Kidney (tissue), 14 donors: ENCODE measurements around the gene CFAP100. TPM values are rescaled to one million over a fixed set of nuclear protein-coding genes. Genes with fewer than 3 reads are reported as not detected.
A peak's percentile ranks its signal among the peaks of the same experiment; 100 is the strongest.

Experiments
- DNase-seq, 5 donors: peaks; one replicate each; pipeline ENCODE4 v3.0.0-alpha.2; 2013 to 2020
- FAIRE-seq: peaks from 2 replicates; lab custom pipeline; 2012; peaks lifted over from hg19 to GRCh38; lab: Jason Lieb, UNC
- H3K27ac ChIP-seq, 2 donors: one replicate each; pipeline ENCODE4 v1.7.0; 2013; ENCODE audit warnings: low read depth in 2 of 2, low read length in 2 of 2, inconsistent platforms in 1 of 2
- H3K27me3 ChIP-seq: one replicate; pipeline ENCODE4 v1.7.1; 2013; ENCODE audit warnings: low read length, inconsistent platforms; ENCODE audit not compliant: control insufficient read depth, insufficient read depth
- H3K36me3 ChIP-seq, 3 donors: one replicate each; pipeline versions ENCODE4 v1.7.0 to v1.7.1; 2013; ENCODE audit warnings: low read length in 3 of 3, control low read depth in 1 of 3, inconsistent platforms in 1 of 3; ENCODE audit not compliant: insufficient read depth in 3 of 3, control insufficient read depth in 2 of 3
- H3K4me1 ChIP-seq, 3 donors: one replicate each; pipeline versions ENCODE4 v1.7.0 to v1.7.1; 2013; ENCODE audit warnings: low read length in 3 of 3, inconsistent platforms in 1 of 3, low read depth in 1 of 3; ENCODE audit not compliant: control insufficient read depth in 2 of 3, insufficient read depth in 2 of 3
- H3K4me3 ChIP-seq, 3 donors: one replicate each; pipeline versions ENCODE4 v1.7.0 to v1.8.1; 2013; ENCODE audit warnings: low read length in 3 of 3, control low read depth in 1 of 3, inconsistent platforms in 1 of 3
- H3K9ac ChIP-seq, 3 donors: one replicate each; pipeline versions ENCODE4 v1.7.0 to v1.7.1; 2013; ENCODE audit warnings: low read length in 3 of 3, control low read depth in 1 of 3, inconsistent platforms in 1 of 3
- H3K9me3 ChIP-seq, 3 donors: one replicate each; pipeline versions ENCODE4 v1.7.0 to v1.7.1; 2013; ENCODE audit warnings: low read length in 3 of 3, control low read depth in 1 of 3, inconsistent platforms in 1 of 3; ENCODE audit not compliant: control insufficient read depth in 2 of 3, insufficient read depth in 1 of 3
- intact Hi-C: fragments of 100-400 bp; cut with DNase I; formaldehyde crosslinking; loops from one replicate; pipeline ENCODE4 v1.11.1; 2022
- polyA plus RNA-seq: library from polyadenylated mRNA; stranded (reverse); fragments of 350-450 nt; fragmentation: Illumina TruSeq; extraction: RNeasy Lipid Tissue Mini Kit (QIAGEN cat#74804); gene quantifications from one replicate; pipeline ENCODE4 v1.2.3, GENCODE V29; 2014; ENCODE audit warnings: low read depth, low replicate concordance; ENCODE audit not compliant: insufficient read depth
- total RNA-seq: library from RNA; stranded (reverse); fragmentation: NEBNext Ultra II Directional; extraction: Animal tissue kit (Norgen Biotek cat#: 25700); gene quantifications from one replicate; pipeline ENCODE4 v1.2.1, GENCODE V29; 2021
- TF ChIP-seq, protein P1 (sequence below): IDR thresholded peaks from 3 replicates; pipeline ENCODE4 v1.5.1; 2012; ENCODE audit warnings: mild to moderate bottlenecking, moderate library complexity, borderline replicate concordance; ENCODE audit not compliant: insufficient read depth; ENCODE audit errors: extremely low read depth
- donor health status: control.
- donor health status: control.
- donor health status: control.
- donor health status: control.
- donor health status: control.
- donor health status: DM: yes; HTN: yes; CAD: no.
- donor health status: Normal renal cell carcinoma (clear cell type).

CFAP100 gene
- total and polyA plus RNA-seq, 2 donors from 2014 or later: 0.60 TPM; not detected in 1

DNA sequence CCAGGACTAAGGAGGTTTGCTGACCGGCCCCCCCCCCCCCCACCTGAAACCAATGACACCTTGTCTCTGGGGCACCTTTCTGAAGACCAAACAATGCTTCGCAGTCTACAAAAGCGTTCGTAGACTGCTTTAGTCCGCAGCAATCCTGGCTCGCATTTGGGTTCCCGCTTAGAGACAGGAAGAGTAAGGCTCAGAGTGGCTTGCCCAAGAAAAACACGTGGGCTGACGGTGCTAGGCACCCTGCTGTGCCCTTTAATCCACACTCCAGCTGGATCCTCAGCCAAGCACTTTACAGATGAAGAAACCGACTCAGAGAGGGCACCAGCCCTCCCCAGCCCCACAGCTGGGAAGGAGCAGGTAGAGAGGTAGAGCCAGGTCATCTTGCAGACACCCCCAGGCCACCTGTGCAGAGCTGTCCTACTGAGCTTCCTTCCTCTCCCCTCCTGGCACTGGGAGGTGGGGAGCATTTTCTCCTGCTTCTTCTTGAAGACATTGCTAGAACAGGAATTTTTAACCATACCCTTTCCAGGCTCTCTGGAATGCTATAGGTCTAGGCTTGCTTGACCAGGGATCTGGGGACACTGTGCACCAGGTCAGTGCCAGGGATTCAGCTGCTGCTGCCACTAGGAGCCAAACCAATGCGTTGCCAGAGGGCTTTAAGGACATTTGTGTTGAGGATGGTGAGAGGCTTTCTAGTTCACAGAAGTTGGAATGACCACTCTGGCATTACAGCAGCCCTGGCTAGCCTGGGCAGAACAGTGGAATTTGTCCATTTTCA lies 36.5 kb upstream of the CFAP100 start:
- intact Hi-C loops: no loop called here
- H3K4me1 ChIP-seq: peaks cover 0 to 26% (median 17%) of the 10 kb centered on the region in 3 donors
- TF ChIP-seq, protein P1, sequence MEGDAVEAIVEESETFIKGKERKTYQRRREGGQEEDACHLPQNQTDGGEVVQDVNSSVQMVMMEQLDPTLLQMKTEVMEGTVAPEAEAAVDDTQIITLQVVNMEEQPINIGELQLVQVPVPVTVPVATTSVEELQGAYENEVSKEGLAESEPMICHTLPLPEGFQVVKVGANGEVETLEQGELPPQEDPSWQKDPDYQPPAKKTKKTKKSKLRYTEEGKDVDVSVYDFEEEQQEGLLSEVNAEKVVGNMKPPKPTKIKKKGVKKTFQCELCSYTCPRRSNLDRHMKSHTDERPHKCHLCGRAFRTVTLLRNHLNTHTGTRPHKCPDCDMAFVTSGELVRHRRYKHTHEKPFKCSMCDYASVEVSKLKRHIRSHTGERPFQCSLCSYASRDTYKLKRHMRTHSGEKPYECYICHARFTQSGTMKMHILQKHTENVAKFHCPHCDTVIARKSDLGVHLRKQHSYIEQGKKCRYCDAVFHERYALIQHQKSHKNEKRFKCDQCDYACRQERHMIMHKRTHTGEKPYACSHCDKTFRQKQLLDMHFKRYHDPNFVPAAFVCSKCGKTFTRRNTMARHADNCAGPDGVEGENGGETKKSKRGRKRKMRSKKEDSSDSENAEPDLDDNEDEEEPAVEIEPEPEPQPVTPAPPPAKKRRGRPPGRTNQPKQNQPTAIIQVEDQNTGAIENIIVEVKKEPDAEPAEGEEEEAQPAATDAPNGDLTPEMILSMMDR: no peak
- H3K27me3 ChIP-seq: no peaks in the 10 kb centered on the region
- H3K36me3 ChIP-seq: no peaks in the 10 kb centered on the region
- peak overlapping the region in 1 of 3 donors; percentile 67 for H3K4me3 ChIP-seq
- H3K27ac ChIP-seq: peak overlapping the region in 1 of 2 donors; percentile 54
- H3K9ac ChIP-seq: peak overlapping the region in 1 of 3 donors; percentile 65
- no peaks in the 10 kb centered on the region for H3K9me3 ChIP-seq
- FAIRE-seq: no peak
- DNase-seq: peak in 1 of 5 donors; percentile 67

- TF ChIP-seq, protein P1: no peak
- Histone ChIP-seq H3K4me1 (peaks cover 0 to 24% (median 17%) of the 10 kb centered on the region in 3 donors), H3K27ac (no peak overlapping the region), H3K9ac (no peak overlapping the region), H3K27me3 (no peaks in the 10 kb centered on the region), H3K36me3 (no peaks in the 10 kb centered on the region), H3K9me3 (no peaks in the 10 kb centered on the region), H3K4me3 (no peak overlapping the region)
- intact Hi-C loops: no loop called here
- DNase-seq (peak in 1 of 5 donors; percentile 20), FAIRE-seq (no peak)
These were observed 35.9 kb upstream of the CFAP100 start for GRCh38 chr3:126358816-126359181.

DNA sequence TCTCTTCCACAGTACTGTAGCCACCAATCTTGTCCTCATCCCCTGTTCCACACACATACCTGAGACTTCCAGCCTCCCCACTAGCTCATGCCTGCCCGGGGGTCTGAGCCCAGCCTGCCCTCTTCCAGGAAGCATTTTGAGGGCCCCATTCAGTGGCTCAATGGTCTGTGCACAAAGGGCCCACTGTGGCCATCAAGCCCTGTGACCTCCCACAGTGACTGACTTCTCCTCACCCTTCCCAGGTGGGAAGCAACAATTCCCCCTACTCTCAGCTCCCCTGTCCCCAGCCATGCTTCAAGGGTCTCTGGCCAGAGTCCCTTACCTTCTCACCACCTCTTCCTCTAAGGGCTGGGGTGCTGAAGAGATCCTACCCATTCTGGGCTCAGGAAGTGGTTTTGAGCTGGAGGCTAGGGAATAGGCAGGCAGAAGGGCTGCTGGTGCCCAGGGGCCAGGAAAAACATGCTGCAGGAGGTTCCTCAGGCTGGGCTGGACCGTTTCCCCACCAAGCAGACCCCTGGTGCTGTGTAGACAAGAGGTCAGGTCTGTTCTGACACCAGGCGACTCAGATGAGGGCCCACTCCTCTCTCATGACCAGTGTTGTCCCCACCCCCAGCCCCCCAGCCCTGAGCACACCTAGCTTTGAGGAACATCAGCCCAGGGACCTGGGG lies 34.5 kb upstream of the CFAP100 start:
- no peak overlapping the region for H3K9ac ChIP-seq
- peaks cover 0 to 11% (median 4%) of the 10 kb centered on the region in 3 donors for H3K4me1 ChIP-seq
- no peaks in the 10 kb centered on the region for H3K36me3 ChIP-seq
- H3K27me3 ChIP-seq: no peaks in the 10 kb centered on the region
- H3K9me3 ChIP-seq: no peaks in the 10 kb centered on the region
- TF ChIP-seq, protein P1: no peak
- no peak overlapping the region for H3K4me3 ChIP-seq
- no peak overlapping the region for H3K27ac ChIP-seq
- DNase-seq (peak in 1 of 5 donors; percentile 44), FAIRE-seq (no peak)
- intact Hi-C loops: no loop called here
